GM08714 (cell line): Measurements from ENCODE around the gene CHST14.

ENCODE experiments used
- H3K4me3 ChIP-seq: fragments of 200-500 bp; sonication (Bioruptor generic); 2 replicates; pipeline ENCODE4 v1.5.1; 2014; ENCODE audit warnings: mild to moderate bottlenecking, low read length, inconsistent platforms
- ZNF274 ChIP-seq: IDR thresholded peaks from 2 replicates; pipeline ENCODE4 v1.6.1; 2012; ENCODE audit warnings: mild to moderate bottlenecking, low read depth, low read length

CHST14 gene

GRCh38 chr15:40464595-40465185 lies 6.1 kb upstream of the CHST14 start:
- TF ChIP-seq ZNF274, result no peak
- no peak overlapping the region for H3K4me3 ChIP-seq

- no peak overlapping the region for H3K4me3 ChIP-seq
- TF ChIP-seq ZNF274, result no peak
These were observed 4.8 kb upstream of the CHST14 start for GRCh38 chr15:40465939-40466338.

GRCh38 chr15:40466426-40467260 lies 4.1 kb upstream of the CHST14 start:
- no peak overlapping the region for H3K4me3 ChIP-seq
- no peak for TF ChIP-seq ZNF274

GRCh38 chr15:40467261-40467615 lies 3.5 kb upstream of the CHST14 start:
- TF ChIP-seq ZNF274, result no peak

GRCh38 chr15:40468898-40469331 lies 1.9 kb upstream of the CHST14 start:
- no peak for TF ChIP-seq ZNF274

More at GRCh38 chr15:40467261-40467615, 3.5 kb upstream of the CHST14 start:
- H3K4me3 ChIP-seq, result no peak overlapping the region

GRCh38 chr15:40469776-40470390 lies 901 bp upstream of the CHST14 start:
- no peak for TF ChIP-seq ZNF274
- no peak overlapping the region for H3K4me3 ChIP-seq

More at GRCh38 chr15:40468898-40469331, 1.9 kb upstream of the CHST14 start:
- no peak overlapping the region for H3K4me3 ChIP-seq

GRCh38 chr15:40471105-40471807 lies 472 bp downstream of the CHST14 start:
- TF ChIP-seq ZNF274, result no peak
- peak overlapping the region; percentile 85 for H3K4me3 ChIP-seq

- TF ChIP-seq ZNF274, result no peak
- H3K4me3 ChIP-seq, result peak overlapping the region; percentile 85; the same call in 1 of the 2 replicates
These were observed 995 bp downstream of the CHST14 start for GRCh38 chr15:40471808-40472150.

GRCh38 chr15:40472171-40472727 lies 1.5 kb downstream of the CHST14 start:
- no peak for TF ChIP-seq ZNF274
- H3K4me3 ChIP-seq, result peak overlapping the region; percentile 85; the same call in 1 of the 2 replicates

- TF ChIP-seq ZNF274, result no peak
- H3K4me3 ChIP-seq, result no peak overlapping the region
These were observed 3.8 kb downstream of the CHST14 start for GRCh38 chr15:40474581-40474980.

- no peak for TF ChIP-seq ZNF274
- H3K4me3 ChIP-seq, result no peak overlapping the region
These were observed 7.0 kb downstream of the CHST14 start for GRCh38 chr15:40477642-40478327.

- H3K4me3 ChIP-seq, result no peak overlapping the region
- no peak for TF ChIP-seq ZNF274
These were observed 8.2 kb downstream of the CHST14 start for GRCh38 chr15:40479024-40479423.

- TF ChIP-seq ZNF274, result no peak
- H3K4me3 ChIP-seq, result no peak overlapping the region
These were observed 10.7 kb downstream of the CHST14 start for GRCh38 chr15:40481341-40482074.

- no peak overlapping the region for H3K4me3 ChIP-seq
- TF ChIP-seq ZNF274, result no peak
These were observed 13.1 kb downstream of the CHST14 start for GRCh38 chr15:40483919-40484318.
